GM12801 (cell line): ENCODE results near the gene ATG9B.

Source experiments
- TF ChIP-seq, protein P1 (sequence below): IDR thresholded peaks from one replicate; pipeline ENCODE4 v1.5.1; 2011; ENCODE audit warnings: control low read depth; ENCODE audit not compliant: insufficient read length; ENCODE audit errors: extremely low read depth

ATG9B gene

GRCh38 chr7:151066273-151066974, 42.1 kb upstream of the ATG9B start:
- TF ChIP-seq, protein P1, sequence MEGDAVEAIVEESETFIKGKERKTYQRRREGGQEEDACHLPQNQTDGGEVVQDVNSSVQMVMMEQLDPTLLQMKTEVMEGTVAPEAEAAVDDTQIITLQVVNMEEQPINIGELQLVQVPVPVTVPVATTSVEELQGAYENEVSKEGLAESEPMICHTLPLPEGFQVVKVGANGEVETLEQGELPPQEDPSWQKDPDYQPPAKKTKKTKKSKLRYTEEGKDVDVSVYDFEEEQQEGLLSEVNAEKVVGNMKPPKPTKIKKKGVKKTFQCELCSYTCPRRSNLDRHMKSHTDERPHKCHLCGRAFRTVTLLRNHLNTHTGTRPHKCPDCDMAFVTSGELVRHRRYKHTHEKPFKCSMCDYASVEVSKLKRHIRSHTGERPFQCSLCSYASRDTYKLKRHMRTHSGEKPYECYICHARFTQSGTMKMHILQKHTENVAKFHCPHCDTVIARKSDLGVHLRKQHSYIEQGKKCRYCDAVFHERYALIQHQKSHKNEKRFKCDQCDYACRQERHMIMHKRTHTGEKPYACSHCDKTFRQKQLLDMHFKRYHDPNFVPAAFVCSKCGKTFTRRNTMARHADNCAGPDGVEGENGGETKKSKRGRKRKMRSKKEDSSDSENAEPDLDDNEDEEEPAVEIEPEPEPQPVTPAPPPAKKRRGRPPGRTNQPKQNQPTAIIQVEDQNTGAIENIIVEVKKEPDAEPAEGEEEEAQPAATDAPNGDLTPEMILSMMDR = no peak

- TF ChIP-seq, protein P1 = no peak
Measured at GRCh38 chr7:151065516-151065915, 41.2 kb upstream of the ATG9B start.

DNA sequence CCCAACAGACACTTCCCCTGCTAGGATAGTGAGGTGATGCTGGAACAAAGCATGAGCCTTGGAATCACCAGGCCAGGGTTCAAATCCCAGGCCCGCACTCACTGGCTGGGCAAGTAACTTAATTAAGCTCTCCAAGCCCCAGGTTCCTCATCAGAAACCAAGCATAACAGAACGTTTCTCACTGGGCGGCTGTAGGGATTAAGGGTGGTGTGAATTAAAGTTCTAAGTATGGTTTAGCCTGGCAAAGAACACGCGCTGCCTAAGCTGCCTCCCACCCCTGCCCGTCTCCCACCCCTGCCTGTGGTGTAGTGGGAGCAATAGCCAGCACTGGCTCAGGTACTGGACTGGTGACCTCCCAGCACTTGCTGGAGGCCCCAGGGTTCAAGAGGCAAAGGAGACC, 40.7 kb upstream of the ATG9B start:
- TF ChIP-seq, protein P1 = no peak

GRCh38 chr7:151064454-151064853, 40.2 kb upstream of the ATG9B start:
- TF ChIP-seq, protein P1 = no peak

DNA sequence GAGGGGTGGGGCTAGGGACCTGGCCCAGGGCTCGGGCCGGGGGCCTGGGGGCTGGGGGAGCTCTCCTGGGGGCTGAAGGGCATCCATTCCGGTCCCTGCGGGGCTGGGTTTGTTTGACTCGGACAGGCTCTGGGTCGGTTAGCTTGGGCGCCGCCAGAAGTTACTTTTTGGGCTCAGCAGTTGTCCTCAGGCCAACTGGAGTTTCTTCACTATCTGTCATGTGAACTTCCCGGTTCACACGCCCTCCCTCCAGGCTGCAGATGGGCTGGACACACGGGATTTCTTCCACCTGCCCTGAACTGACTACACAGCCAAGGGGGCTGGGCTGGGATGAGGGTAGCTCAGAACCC, 38.9 kb upstream of the ATG9B start:
- TF ChIP-seq, protein P1 = no peak

- TF ChIP-seq, protein P1 = no peak
Measured at GRCh38 chr7:151062399-151063211, 38.3 kb upstream of the ATG9B start.

DNA sequence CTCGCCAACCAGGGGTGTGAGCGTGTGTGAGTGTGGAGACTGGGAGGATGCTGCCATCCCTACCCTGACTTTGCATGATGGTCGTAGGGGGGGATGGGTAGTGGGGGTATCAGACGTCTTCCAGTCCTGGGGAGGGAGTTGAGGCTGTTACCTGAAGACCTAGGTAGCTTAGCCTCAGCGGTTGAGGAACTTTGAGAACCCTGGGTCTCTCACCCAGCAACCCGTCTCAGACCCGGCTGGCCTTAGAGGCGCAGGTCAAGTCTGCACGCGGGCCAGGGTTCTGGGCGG, 37.8 kb upstream of the ATG9B start:
- TF ChIP-seq, protein P1 = no peak
